GM11168 (cell line): Measurements from ENCODE around the gene PLXNB3.

Source experiments
- in situ Hi-C: fragments of 300-500 bp; cut with MboI; formaldehyde crosslinking; loops from one replicate; pipeline ENCODE4 v1.12.0; 2022; ENCODE audit warnings: low sequenced_read_pairs; ENCODE audit not compliant: unreplicated experiment

PLXNB3 gene

GRCh38 chrX:153771415-153772315 is 7.6 kb downstream of the PLXNB3 start:
- in situ Hi-C loops: no loop called here

DNA sequence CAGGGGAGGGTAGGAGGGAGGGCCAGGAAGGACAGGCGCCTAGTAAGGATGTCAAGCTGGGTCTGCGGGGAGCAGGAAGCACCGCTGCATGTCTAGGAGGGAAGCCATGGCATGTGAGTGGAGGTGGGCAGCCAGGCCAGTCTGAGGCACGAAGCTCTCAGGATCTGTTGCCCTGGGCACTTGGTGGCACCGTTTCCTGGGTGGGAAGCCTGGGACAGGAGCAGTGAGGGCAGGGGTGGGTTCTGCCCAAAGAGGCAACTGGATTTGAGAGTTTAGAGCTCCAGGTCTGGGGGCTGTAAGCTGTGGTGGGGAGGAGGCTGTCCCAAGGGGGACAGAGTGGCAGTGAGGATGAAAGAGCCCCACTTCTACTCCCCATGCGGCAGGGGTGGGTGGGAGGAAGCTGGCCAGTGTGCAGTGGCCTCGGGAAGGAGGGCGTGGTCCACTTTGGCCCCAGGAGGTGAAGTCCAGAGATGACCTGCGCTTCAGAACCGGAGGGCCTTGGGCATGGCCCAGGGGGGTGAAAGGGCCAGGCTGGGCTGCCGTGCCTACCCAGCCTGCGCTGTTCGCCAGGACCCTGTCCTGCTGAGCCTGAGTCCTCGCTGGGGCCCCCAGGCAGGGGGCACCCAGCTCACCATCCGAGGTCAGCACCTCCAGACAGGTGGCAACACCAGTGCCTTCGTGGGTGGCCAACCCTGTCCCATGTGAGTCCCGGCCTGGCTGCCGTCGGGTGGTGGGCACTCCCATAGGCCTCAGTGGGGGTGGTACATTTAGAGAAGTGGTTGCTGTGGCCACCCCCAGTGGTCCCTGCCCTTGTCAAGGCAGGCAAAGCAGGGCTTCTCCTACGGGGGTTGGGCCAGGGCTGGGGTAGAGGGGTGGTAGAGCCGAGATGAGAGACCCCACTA is 8.5 kb downstream of the PLXNB3 start:
- in situ Hi-C loops: no loop called here

GRCh38 chrX:153773218-153773611 is 9.2 kb downstream of the PLXNB3 start:
- in situ Hi-C loops: no loop called here

- in situ Hi-C loops: no loop called here
Measured at GRCh38 chrX:153773741-153774575, 9.9 kb downstream of the PLXNB3 start.

DNA sequence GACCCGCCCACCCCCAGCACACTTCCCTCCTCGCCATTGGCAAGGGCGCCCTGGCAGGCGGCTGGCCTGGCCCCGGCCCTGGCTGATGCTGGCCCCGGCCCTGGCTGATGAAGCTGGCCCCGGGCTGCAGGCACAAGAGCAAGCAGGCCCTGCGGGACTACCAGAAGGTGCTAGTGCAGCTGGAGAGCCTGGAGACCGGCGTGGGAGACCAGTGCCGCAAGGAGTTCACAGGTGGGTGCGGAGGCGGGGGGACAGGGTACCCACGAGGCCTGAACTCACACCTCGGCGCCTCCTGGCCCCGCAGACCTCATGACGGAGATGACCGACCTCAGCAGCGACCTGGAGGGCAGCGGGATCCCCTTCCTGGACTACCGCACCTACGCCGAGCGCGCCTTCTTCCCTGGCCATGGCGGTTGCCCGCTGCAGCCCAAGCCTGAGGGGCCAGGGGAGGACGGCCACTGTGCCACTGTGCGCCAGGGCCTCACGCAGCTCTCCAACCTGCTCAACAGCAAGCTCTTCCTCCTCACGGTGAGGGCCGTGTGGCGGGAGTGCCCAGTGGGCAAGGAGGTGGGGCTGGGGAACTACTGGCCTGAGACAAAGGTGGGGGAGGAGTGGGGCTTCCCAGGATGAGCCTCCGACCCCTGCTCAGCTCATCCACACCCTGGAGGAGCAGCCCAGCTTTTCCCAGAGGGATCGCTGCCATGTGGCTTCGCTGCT is 10.7 kb downstream of the PLXNB3 start:
- in situ Hi-C loops: no loop called here

- in situ Hi-C loops: no loop called here
Measured at GRCh38 chrX:153775293-153776119, 11.5 kb downstream of the PLXNB3 start.

DNA sequence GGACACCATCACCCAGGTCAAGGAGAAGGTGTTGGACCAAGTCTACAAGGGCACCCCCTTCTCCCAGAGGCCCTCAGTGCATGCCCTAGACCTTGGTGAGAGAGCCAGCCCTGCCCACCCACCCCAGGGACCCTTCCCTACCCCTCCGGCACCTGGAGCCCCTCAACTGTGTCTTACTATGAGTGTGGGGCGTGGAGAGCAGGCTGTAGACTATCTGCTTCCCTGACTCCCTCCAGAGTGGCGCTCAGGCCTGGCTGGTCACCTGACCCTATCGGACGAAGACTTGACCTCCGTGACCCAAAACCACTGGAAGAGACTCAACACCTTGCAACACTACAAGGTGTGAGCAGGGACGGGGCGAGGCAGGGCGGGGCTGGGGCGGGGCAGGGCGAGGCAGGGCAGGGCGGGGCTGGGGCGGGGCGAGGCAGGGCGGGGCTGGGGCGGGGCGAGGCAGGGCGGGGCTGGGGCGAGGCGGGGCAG is 12.1 kb downstream of the PLXNB3 start:
- in situ Hi-C loops: no loop called here

DNA sequence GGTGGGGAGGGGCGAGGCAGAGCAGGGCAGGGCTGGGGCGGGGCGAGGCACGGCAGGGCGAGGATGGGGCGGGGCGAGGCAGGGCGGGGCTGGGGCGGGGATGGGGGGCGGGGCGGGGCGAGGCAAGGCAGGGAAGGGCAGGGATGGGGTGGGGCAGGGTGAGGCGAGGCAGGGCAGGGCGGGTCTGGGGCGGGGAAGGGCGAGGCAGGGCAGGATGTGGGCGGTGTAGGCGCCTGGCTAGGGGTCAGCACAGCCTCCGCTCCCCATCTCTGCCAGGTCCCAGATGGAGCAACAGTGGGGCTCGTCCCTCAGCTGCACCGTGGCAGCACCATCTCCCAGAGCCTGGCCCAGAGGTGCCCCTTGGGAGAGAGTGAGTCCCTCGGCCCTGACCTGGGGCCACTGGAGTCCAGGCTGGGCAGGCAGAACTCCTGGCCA is 12.6 kb downstream of the PLXNB3 start:
- in situ Hi-C loops: no loop called here

- in situ Hi-C loops: no loop called here
Measured at GRCh38 chrX:153777261-153778090, 13.4 kb downstream of the PLXNB3 start.

- in situ Hi-C loops: no loop called here
Measured at GRCh38 chrX:153778181-153778580, 14.1 kb downstream of the PLXNB3 start.

GRCh38 chrX:153778684-153779101 is 14.6 kb downstream of the PLXNB3 start:
- in situ Hi-C loops: no loop called here

DNA sequence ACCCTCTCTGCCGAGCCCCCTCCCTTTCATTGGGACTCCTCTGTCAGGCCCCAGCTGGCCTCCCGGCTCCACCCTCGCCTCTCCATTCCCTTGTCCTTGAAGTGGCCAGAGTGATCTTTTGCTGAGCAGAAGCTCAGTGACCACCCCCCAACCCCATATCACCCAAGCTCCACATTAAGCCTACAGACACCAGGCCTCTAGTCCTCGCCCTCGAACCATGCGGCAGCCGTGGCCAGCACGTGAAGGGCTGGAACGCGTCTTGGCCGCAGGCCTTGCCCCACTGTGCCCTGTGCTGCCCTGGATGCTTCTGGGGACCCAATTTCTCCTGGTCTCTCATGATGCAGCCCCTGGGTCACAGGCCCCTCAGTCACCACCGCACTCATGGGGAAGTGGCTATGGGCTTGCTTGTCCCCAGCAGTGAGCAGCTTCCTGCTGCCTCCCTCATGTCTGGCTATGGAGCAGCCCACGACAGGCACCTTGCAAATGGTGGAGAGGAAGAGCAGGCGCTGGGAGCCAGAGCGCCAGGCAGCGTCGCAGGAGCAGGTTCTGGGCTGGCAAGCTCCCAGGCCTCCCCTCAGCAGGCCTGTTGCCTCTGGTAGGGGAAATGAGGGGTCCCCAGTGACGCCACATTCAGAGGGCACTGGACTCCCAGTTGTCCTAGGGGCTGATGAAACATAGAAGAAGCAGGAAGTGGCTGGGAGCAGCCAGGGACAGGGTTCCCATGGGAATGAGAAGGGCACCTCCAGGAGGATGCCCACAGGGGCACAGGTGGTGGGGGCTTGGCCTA is 16.0 kb downstream of the PLXNB3 start:
- in situ Hi-C loops: no loop called here

GRCh38 chrX:153780678-153781427 is 16.8 kb downstream of the PLXNB3 start, which contains the start of gene SRPK3:
Gene SRPK3, plus strand, starts transcription at chrX:153781041. Its CDS starts 46 bp downstream, at chrX:153781087.
- in situ Hi-C loops: no loop called here

- in situ Hi-C loops: no loop called here
Measured at GRCh38 chrX:153781428-153782047, 17.5 kb downstream of the PLXNB3 start.

DNA sequence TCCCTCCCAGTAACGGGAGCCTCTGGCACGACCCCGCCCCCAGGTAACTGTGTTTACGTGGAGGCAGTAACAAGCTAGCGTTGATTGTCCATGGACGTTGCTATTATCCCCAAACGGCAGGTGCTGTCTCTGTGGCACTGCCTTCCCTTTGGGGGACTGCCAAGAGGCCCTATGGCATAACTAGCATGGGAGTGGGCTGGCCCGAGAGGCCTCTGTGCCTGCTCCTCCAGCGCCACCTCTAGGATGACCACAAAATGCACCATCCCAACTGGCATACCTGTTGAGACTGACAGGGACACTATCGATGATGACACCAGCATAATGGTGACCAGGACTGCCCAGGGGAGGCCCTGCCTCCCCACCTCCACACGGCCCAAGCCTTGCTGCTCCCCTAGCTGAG is 18.3 kb downstream of the PLXNB3 start:
- in situ Hi-C loops: no loop called here

- in situ Hi-C loops: no loop called here
Measured at GRCh38 chrX:153782871-153783270, 18.8 kb downstream of the PLXNB3 start.
